ENCODE data around the gene LYPLAL1.
"Not testable (repeated sequence)": the region's sequence is repeated elsewhere in the genome, so short reads cannot be mapped to it uniquely, and the experiment has no call there.

The LYPLAL1 gene

GRCh38 chr1:219185486-219186117 lies 11.9 kb downstream of the LYPLAL1 start:
- DNase-seq (ENCODE audit: low read depth): no peak
- no peak overlapping the region for H3K4me3 ChIP-seq (ENCODE audit: low read depth, low read length)
- no peak for TF ChIP-seq MYC (IDR thresholded peaks at IDR 0.05; ENCODE audit: low read depth, low read length)
- no peak for TF ChIP-seq MAX (IDR thresholded peaks at IDR 0.05; ENCODE audit: low read depth, low read length)
- no peak for TF ChIP-seq POLR2A (IDR thresholded peaks at IDR 0.05; ENCODE audit: extremely low read depth, insufficient read length)
- TF ChIP-seq CTCF (IDR thresholded peaks at IDR 0.05; ENCODE audit: low read depth, low read length): no peak

GRCh38 chr1:219188331-219188803 lies 14.7 kb downstream of the LYPLAL1 start:
- peak; percentile 25 for DNase-seq (ENCODE audit: low read depth)
- H3K4me3 ChIP-seq (ENCODE audit: low read depth, low read length): no peak overlapping the region
- TF ChIP-seq MYC (IDR thresholded peaks at IDR 0.05; ENCODE audit: low read depth, low read length): no peak
- TF ChIP-seq POLR2A (IDR thresholded peaks at IDR 0.05; ENCODE audit: extremely low read depth, insufficient read length): no peak
- no peak for TF ChIP-seq MAX (IDR thresholded peaks at IDR 0.05; ENCODE audit: low read depth, low read length)
- TF ChIP-seq CTCF (IDR thresholded peaks at IDR 0.05; ENCODE audit: low read depth, low read length): no peak

- no peak overlapping the region for H3K4me3 ChIP-seq (ENCODE audit: low read depth, low read length)
- no peak for DNase-seq (ENCODE audit: low read depth)
- TF ChIP-seq MYC (IDR thresholded peaks at IDR 0.05; ENCODE audit: low read depth, low read length) (no peak), MAX (IDR thresholded peaks at IDR 0.05; ENCODE audit: low read depth, low read length) (no peak), POLR2A (IDR thresholded peaks at IDR 0.05; ENCODE audit: extremely low read depth, insufficient read length) (no peak), CTCF (IDR thresholded peaks at IDR 0.05; ENCODE audit: low read depth, low read length) (no peak)
Measured at GRCh38 chr1:219189021-219189824, 15.5 kb downstream of the LYPLAL1 start.

GRCh38 chr1:219189952-219190351 lies 16.3 kb downstream of the LYPLAL1 start:
- TF ChIP-seq CTCF (IDR thresholded peaks at IDR 0.05; ENCODE audit: low read depth, low read length) (no peak), MAX (IDR thresholded peaks at IDR 0.05; ENCODE audit: low read depth, low read length) (no peak), POLR2A (IDR thresholded peaks at IDR 0.05; ENCODE audit: extremely low read depth, insufficient read length) (no peak), MYC (IDR thresholded peaks at IDR 0.05; ENCODE audit: low read depth, low read length) (no peak)
- DNase-seq (ENCODE audit: low read depth): no peak
- no peak overlapping the region for H3K4me3 ChIP-seq (ENCODE audit: low read depth, low read length)

GRCh38 chr1:219190605-219191004 lies 16.9 kb downstream of the LYPLAL1 start:
- H3K4me3 ChIP-seq (ENCODE audit: low read depth, low read length): no peak overlapping the region
- TF ChIP-seq POLR2A (IDR thresholded peaks at IDR 0.05; ENCODE audit: extremely low read depth, insufficient read length) (no peak), MYC (IDR thresholded peaks at IDR 0.05; ENCODE audit: low read depth, low read length) (no peak), MAX (IDR thresholded peaks at IDR 0.05; ENCODE audit: low read depth, low read length) (no peak), CTCF (IDR thresholded peaks at IDR 0.05; ENCODE audit: low read depth, low read length) (no peak)
- DNase-seq (ENCODE audit: low read depth): no peak

- not testable (repeated sequence) for H3K4me3 ChIP-seq (ENCODE audit: low read depth, low read length); DNase-seq (ENCODE audit: low read depth)
Measured at GRCh38 chr1:219195833-219196232, 22.2 kb downstream of the LYPLAL1 start.

Data from NB4 (cell line).